Effector CD8-positive, alpha-beta T cell (primary cell): ENCODE data around the gene CELF4.

Experiments used
- DNase-seq: peaks from one replicate; lab custom pipeline; 2025; lab: John Stamatoyannopoulos, UW

Gene CELF4

GRCh38 chr18:37414816-37415215 lies 150.8 kb downstream of the CELF4 start:
- no peak for DNase-seq

DNA sequence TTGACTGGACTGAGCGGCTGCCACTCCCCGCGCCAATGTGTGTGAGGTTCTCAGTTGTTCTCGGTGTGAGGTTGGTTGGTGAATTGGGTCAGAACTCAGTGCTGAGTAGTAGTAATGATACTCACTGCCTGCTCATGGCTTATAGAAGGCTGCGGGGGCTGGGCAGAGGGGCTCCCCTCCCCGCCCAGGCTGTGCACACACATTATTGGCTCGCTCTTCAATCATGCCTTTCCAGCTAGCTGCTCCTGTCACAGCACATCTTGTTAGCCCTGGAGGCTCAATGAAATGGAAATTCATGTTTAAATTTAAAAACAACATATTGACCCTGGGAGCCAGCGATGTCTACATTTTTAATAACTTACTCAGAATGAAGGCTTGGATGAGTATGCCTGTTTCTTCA lies 152.8 kb downstream of the CELF4 start:
- DNase-seq, result no peak

DNA sequence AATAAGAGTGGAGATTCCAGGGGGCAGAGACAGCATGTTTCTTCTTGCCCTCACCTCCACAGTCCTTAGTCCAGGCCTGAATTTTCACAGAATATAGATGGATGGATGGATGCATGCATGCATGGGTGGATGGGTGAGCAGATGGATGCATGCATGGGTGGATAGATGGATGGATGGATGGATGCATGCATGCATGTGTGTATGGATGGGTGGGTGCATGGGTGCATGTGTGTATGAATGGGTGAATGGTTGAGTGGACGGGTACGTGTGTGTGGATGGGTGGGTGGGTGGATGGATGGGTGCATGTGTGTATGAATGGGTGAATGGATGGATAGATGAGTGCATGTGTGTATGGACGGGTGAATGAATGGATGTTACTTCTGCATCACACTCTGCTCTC lies 153.3 kb downstream of the CELF4 start:
- no peak for DNase-seq

GRCh38 chr18:37409878-37410277 lies 155.7 kb downstream of the CELF4 start:
- no peak for DNase-seq

GRCh38 chr18:37408676-37409265 lies 156.8 kb downstream of the CELF4 start:
- no peak for DNase-seq

- DNase-seq, result no peak
Observed at GRCh38 chr18:37407571-37407970, 158.0 kb downstream of the CELF4 start.

GRCh38 chr18:37405772-37406171 lies 159.8 kb downstream of the CELF4 start:
- no peak for DNase-seq

- DNase-seq, result no peak
Observed at GRCh38 chr18:37405229-37405628, 160.4 kb downstream of the CELF4 start.

GRCh38 chr18:37403788-37404187 lies 161.8 kb downstream of the CELF4 start:
- DNase-seq, result no peak

DNA sequence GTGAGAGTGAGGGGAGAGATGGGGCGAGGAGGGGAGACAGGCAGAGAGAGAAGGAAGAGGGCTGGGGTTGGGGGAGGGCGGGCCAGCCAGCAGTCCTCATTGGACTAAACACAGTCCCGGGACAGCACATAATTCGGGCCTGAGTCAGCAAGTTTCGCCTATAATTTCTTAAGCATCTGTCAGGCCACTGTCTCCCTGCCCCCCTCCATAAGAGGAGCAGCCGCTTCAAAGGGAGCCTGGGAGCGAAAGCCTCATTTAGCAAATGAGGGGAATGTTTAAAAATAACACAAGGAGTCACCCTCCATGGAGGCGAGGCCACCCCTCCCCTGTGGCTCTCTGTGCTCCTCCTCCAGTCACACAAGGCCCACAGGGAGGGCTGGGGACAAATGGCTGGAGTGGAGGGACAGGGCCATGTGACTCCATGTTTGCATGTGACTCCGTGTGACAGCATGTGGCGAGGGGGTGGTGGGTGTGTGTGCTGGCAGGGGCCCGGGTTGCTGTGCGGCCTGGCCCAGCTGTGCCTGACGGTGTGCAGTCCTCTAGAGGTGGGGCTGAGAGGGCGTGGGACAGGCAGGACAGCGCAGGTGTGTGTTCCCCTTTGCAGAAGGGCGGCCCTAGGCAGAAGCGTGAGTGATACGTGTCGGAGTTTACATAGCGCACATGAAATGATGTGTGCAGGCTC lies 162.4 kb downstream of the CELF4 start:
- DNase-seq, result no peak

GRCh38 chr18:37402735-37403099 lies 162.9 kb downstream of the CELF4 start:
- no peak for DNase-seq

DNA sequence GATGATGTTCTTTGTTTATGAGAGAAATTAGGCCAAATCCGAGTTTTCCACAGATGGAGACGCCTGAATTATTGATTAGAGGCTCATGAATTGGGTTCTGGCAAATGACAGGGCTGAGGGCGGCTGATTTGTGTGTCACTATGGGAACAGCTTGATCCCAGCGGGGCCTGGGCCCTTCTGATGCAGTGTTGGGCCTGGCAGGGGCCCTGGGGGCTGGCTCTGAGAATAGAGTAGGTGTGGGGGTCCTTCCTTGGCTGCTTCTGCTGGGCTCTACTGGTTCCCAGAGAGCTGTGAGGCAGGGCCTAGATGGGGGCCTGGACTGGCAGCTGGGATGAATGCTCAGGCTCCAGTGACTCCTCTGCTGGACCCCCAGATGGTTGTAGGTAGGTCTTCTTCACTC lies 164.8 kb downstream of the CELF4 start:
- DNase-seq, result no peak

GRCh38 chr18:37398248-37398920 lies 167.2 kb downstream of the CELF4 start:
- no peak for DNase-seq

GRCh38 chr18:37397814-37398213 lies 167.8 kb downstream of the CELF4 start:
- no peak for DNase-seq

- no peak for DNase-seq
Observed at GRCh38 chr18:37396971-37397720, 168.5 kb downstream of the CELF4 start.

DNA sequence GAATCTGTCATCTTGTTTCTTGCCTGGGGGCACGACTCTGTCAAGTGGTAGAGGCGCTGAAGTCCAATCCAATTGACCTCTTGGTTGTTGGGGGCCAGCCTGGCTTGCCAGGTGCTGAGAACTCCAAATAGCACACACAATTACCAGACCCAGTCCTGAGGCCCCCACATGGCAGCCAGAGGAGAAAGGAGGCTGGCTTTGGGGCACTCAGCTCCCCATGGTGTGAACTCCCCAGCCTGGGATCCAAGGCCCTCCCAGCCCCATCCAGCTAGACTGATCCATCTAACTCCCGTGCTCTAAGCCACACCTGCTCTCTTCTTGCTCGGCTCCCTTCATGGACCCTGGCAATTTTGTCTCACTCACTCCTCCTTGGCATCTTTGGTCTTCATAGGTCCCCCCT lies 170.0 kb downstream of the CELF4 start:
- DNase-seq, result no peak

DNA sequence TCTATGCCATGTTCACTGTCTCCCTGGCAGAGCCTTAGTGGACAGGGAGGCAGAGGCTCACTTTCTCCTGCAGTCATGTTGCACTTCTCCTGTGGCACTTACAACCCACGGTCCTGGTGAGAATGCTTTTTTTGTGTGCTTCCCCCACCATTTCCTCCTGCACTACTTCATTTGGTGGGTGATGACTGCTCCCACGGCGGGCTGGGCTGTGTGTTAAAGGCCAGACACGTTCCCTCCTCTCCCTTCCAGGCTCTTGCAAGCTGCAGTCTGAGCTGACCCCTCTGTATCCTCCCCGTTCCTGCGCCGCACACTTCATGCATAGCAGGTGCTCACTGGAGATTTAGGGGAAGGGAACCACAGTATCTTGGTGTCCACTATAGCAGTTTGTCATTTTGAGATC lies 170.5 kb downstream of the CELF4 start:
- no peak for DNase-seq

DNA sequence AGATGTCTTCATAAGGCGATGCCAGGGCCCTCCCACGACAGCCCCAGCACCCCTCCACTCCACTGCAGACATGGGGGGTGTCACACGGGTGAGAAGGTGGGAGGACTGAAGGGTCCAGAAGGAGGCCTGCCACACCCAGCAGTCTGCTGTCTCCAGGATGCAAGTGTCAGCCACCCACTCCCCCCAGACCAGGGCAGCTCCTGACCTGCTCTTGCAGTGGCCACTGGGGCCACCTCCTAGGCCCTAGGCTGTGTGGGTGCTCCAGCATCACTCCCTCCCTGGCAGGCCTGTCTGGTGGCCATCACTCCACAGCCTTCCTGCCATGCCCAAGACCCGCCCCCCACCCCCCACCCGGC lies 171.0 kb downstream of the CELF4 start:
- no peak for DNase-seq

DNA sequence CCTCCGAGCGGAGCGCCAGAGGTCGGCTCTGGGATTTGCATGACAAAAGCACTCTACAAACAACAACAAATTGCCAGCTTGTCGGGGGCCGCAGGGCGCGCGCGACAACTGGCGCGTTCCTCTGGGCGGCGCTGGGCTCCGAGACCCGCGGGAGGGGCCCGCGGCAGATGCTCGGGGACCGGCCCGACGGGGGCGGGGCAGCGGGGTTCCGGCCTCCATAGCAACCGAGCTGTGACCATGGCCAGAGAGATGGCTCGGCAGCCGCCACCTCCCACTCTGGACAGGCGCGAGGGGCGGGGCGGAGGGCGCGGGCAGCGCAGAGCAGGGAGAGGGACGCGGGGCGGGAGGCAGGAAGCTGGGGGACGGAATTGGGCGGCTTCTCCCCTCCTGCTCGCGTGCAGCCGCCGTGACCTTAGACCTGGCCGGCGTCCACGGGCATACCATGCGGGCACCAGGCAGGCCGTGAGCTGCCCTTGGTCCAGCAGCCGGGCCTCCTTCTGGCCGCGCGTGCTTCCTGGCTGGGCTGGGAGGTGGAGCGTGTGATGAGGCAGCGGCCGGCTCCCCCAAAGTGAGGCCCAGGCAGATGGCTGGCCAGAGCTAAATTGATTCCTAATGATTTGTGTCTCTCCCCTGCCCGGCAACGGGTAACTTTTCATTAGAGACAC lies 171.5 kb downstream of the CELF4 start:
- no peak for DNase-seq

DNA sequence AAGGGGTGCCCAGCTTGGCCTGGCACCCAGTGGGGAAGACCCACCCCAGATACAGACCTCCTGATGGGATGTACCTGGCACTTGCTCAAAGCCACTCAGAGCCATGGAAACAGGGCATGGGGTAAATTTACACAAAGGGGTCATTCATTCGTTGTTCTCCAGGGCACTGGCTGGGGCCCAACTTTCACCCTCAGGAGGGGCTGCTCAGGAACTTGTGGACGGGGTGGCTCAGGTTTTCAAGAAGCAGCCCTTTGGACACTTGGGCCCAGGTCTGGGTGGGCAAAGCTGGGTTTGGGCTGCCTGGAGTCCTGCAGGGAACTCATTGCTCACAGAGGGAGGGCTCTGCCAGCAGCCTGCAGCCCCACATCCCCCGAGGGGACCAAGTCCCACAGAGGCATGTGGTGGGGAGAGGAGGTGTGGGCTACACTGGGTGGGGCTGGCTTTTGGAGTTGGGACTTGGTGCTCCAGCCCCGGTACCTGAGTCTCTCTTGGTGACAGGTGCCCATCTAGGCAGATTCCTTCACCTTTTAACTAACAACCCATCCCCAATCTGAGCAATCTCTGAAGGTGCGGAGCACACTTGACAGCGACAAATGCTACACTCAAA lies 172.3 kb downstream of the CELF4 start:
- DNase-seq, result no peak

DNA sequence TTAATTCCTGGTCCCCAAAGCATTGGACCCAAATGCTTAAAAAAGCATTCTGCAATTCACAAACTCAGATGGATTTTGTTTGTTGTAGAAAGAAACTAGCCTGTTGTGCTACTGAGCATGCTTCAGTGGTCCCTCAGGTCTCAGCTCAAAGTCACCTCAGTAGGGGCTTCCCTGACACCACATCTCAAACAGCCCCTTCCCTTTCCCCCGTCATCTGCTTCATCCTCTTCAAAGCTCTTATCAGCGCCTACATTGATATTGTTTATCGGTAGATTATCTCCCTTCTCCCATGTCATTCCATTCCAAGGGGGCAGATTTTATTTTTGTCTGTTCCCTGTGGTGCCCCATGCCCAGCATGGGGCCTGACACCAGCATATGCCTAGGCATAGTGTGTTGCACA lies 172.9 kb downstream of the CELF4 start:
- DNase-seq, result no peak
